ENCODE measurements around the gene TRAF4.

Gene TRAF4, protein sequence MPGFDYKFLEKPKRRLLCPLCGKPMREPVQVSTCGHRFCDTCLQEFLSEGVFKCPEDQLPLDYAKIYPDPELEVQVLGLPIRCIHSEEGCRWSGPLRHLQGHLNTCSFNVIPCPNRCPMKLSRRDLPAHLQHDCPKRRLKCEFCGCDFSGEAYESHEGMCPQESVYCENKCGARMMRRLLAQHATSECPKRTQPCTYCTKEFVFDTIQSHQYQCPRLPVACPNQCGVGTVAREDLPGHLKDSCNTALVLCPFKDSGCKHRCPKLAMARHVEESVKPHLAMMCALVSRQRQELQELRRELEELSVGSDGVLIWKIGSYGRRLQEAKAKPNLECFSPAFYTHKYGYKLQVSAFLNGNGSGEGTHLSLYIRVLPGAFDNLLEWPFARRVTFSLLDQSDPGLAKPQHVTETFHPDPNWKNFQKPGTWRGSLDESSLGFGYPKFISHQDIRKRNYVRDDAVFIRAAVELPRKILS

DNA sequence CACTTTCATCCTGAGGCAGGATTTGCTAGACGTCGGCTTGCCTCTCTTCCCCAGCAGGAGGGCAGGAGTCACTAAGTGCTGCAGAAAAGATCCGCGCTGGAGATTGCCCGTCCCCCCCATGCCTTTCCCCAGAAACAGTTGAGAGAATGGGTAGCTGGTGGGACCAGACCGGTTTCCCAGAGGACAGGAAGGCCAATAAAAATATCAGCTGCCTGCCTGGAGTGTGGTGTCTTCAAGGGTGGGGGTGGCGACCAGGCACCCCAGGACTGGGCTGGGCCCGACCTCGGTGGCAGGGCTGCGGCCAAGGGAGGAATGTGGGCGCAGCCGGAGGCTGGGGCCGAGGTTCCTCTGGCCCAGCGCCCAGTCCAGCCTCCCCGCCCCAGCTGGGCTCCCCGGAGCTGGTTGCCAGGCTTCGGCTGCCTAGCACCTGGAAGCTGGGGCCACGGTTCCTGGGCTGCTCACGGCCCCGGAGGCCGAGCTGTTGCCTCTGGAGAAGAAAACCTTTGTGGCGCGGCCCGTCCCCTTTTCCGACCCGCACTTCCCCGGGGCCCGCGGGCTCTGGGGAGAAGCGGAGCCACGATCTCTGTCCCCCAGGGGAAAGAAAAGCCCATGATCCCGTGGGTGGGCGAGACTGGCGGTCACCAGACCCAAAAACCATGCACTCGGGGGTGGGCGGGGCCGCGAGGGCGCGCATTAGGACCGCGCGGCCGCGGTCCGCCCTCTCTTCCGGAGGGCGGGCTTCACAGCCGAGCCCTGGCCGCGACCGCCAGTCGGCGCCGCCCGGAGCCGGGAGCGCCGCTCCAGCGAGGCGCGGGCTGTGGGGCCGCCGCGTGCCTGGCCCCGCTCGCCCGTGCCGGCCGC, at the start of gene TRAF4:
Gene TRAF4, plus strand, starts transcription at position 769 of the 861 bp plus-strand sequence. CDS start 102 bp downstream, outside the sequence.
- no peak for FAIRE-seq

DNA sequence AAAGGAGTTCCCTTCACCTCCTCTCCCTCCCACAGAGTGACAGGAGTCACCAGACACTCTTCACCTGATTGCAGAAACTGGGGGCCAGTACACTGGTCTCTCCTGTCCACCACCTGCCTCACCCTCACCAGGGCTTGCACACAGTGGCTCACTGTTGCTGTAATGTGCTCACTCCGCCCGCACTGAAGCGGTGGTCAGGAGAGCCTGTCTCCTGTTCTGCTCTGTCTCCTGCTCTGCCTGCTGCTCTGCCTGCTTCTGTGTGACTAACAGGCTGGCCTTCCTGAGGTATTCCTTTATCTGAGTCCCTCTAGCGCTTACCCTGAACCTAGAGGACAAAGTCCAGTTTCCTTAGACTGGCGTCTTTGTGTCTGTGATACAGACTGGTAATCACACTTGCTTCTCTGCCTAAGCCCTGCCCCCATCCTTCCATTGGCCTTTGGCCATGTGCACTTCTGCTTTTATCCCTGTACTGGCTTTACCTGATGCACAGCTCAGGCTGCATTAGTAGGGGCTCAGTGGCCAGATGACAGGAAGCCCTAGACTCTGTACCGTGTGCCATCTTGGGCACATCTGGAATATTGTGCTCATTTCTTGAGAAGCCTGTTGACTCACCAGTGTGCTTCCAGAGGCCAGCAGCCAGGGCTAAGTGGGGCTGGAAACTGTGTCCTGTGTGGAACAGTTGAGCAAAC, 45.4 kb upstream of the TRAF4 start:
- FAIRE-seq: no peak

DNA sequence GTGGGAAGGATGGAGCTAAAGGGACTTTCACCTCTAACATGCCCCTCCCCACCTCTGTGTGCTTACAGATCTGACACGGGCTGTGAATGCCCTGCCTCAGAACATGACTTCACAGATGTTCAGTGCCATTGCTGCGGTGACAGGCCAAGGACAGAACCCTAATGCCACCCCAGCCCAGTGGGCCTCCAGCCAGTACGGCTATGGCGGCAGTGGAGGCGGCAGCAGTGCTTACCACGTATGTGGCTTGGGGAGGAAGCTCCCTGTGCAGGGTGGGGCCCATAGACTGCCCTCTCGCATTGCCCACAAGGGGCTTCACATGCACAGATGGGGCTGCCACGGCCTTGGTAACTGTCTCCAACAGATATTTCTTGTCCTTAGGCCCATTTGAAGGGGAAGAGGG, 43.5 kb upstream of the TRAF4 start:
- no peak for FAIRE-seq

DNA sequence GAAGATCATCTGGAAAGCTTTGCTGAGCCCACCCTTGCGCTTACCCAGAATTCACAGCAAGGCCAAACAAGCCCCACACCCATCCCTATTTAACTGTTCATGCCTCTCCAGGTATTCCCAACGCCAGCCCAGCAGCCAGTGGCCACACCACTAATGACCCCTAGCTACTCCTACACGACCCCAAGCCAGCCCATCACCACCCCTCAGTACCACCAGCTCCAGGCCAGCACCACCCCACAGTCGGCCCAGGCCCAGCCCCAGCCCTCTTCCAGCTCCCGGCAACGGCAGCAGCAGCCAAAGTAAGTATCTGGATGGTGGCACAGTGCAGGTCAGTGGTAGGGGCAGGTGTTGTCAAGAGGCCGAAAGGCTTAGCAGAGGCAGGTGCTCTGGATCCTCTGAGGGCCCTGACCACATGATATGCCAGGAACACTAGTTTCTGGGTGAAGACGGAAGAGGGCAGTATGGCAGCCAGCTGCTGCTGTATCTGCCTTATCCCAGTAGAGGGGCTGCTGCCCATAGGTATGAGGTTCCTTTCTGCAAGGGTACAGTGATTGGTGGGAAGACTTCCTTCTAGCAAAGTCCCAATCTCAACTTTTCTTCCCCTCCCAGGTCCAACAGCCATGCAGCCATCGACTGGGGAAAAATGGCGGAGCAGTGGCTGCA, 42.9 kb upstream of the TRAF4 start:
- FAIRE-seq: no peak

DNA sequence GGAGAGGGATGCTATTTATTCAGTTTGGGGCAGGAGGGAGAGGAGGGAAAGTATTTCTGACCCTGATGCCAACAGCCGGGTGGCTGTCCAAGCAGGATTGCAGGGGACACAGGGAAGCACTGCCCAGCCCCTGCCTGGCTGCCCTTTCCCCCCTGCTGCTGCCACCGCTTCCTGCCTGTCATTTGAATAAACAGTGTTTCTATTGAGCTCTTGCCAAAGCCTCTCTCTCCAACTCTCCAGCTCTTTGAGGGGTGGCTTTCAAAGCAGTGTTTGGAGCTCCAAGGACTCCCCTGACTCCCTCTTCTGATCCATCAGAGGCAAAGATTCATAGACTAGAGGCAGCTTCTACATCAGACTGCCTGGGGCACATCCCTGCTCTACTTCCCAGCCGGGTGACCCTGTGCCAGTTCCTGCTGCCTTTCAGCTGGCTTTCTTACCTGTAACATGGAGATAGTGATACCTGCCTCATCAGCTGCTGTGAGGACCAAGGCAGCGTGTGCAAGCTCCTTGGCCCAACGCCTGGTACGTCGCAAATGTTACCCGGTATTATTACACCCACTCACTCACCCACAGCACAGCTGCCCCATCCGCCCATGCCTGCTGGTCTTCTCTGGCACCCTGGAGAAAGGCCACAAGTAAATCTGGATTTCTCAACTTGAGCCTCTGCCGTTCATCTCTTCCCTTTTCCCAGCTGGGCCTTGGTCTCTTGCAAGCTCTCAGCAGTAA, 41.6 kb upstream of the TRAF4 start:
- no peak for FAIRE-seq

DNA sequence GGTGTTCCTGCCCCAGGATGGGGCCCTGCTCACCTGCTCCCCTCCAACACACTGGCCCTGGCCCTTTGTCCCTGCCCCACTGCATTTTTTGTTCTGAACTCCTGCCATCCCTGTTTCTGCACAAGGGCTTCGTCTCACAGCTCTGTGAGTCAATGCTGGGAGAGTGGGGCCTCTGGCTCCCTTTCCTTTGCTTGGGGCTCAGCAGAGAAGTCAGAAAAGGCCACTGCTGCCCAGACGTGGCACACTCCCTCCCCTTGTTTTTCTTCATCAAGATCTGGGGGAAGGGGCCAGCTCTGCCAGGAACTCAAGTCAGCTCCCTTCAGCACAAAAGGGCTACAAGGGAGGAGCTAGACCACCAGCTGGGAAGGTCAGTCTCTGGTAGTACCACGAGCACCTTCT, 41.1 kb upstream of the TRAF4 start:
- no peak for FAIRE-seq

DNA sequence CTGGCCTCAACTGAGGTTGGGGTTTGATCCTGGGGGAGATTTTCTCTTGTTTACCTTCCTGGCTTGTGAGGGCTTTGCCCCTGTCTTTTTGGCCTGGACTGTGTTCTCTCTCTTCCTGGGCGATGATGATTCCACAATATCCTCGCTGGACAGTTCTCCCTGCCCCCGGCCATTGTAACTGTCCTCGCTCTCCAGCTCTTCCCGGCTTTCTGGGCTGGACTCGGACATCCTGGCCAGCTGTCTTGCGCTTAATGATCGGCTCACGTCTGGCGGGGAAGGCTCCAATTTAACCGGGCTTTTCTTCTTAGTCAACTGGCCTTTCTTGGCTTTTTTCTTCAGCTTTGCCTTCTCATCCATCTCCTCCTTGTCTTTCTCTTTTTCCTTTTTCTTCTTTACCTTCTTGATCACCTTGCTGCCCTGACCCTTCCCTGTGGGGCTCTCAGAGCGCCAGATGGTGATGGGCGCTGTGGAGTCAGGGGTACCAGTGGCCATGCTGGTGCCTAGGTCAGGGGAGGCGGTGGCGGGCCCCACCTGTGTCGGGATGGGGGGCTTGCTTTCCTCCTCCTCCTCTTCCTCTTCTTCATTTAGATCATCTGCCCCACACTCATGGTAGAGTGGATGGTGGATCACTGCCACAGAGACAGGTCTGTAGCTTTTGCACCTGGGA, 40.1 kb upstream of the TRAF4 start:
- no peak for FAIRE-seq

DNA sequence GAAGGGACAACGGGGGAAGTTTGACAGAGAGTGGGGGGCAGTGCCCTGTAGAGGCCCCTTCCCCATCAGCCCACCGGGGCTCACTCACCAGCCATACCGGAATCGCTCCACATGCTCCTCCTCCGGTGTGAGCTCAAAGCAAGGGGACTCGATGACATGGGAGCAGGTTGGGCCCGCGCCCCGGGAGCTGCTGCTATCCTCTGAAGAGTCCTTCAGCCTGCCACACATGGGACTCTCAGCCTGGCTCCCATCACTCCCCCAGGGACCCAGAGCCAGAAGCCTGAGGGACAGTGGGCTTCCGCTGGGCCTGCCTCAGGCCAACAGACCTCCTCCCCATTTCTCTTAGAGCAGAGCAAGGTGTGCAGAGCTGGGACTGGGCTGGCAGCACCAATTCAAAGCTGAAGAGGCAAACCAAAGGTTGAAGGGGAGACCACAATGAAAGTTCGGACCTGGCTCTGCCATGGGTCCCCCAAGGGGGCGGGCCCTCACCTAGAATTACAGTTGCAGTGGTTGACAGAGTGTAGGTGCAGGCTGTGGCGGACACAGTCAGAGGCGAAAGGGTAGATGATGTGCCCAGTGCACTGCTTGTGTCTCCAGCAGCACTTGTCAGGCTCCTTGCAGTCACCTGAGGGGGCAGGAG, 39.5 kb upstream of the TRAF4 start:
- FAIRE-seq: no peak

DNA sequence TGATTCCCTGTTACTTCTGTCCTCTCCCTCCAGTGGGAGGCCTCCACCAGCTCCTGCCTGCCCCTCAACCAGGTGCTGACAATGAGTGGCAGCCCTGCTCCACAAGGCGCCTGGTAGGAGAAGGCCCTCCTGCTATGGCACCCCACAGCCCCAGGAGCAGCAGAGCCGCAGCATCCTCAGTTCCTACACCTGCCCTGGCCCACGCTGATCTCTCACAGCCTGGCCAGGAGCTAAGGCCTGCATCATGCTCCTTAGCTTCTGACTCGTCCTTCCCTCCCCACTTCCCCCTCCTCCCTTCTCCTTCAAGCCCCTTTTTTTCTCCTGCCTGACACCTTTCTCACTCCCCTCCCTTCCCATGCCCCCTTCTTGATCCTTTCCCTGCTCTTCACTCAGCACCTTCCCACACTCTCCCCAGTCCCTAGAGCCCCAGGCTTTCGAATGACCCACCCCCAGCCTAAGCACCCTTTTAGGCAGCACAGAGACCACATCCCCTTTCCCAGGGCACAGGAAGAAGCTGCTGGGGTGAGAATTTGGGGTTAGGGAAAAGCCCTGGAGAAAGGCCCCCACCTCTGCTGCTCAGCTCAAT, 38.6 kb upstream of the TRAF4 start:
- no peak for FAIRE-seq

DNA sequence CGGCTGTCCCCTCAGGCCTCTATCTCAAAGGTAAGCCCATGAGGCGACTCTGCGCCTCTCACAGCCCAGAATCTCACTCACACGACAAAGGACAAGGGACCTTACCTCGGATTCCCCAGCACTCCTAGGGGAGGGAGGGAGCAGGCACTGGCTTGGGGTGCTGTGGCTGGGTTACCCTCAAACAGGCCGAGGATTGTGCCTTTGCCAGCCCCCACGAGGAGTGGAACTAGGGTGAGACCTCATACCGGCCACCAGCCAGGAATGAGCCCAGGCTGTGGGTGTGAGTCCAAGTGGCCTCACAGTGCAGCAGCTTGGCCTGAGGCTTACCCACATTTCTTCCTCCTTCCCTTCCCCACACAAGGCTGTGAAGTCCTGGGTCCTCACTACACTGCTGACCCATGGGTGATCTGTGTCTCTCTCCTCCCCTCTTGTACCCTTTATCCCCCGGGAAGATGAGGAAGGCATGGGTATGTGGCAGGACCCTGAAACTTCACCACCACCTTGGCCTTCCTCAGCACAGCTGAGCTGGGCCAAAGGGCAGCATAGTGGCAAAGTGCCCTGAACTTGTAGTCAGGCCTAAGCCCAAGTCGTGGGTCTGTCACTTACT, 38.0 kb upstream of the TRAF4 start:
- FAIRE-seq: no peak

DNA sequence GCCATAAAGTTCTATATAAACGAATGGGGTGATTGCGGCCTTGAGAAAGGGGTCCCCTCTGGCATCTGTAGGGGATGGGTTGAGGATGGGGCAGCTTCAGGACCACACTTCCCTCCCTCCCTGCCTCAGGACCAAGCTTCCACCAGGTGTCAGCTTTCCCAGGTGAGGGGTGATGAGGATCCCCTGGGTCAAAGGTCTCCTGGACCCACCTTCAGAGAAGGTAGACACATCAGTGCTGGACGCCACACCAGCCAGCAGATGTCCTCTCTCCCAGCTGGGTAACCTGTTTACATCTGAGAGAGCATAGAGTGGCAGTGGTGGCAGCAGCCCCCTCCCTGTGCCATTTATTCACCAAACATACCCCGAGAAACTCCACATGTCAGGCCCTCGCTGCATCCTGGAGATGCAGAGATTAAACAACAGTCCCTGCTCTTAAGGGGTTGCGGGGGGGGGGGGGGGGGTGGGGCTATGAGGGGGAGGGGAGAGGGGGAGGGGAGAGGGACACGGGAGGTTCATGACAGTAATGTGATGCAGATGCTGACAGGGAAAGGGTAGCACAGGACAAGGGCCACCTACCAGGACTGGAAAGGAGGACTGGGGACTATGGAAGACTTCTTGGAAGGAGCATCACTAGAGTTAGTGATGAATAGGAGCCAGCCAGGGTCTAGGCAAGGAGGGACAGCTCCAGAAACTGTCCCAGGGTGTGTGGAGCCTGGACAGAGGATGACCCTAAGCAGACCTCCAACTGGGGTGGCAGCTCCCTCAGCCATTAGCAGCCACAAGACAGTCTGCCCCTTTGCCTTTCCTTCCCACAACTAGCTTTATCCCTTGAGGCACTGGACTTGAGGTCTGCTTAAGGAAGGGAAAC, 37.1 kb upstream of the TRAF4 start:
- FAIRE-seq: no peak

DNA sequence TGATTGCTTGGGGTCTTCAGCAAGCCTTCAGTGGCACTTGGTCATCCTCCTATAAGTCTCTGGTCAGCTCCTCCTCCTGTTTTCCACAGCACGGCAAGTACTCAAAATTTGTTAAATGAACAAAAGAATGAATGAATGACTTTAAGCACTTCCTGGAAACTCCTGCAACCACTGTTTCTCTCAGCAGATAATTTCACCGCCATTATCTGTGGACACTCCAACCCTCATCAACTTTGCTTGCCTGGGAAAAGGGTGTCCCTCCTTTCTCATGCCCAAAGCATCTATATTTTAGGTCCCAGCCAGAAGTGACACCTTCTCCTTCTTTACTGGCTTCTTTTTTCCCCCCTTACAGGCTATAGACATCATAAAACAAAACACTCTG, 36.5 kb upstream of the TRAF4 start:
- FAIRE-seq: no peak

DNA sequence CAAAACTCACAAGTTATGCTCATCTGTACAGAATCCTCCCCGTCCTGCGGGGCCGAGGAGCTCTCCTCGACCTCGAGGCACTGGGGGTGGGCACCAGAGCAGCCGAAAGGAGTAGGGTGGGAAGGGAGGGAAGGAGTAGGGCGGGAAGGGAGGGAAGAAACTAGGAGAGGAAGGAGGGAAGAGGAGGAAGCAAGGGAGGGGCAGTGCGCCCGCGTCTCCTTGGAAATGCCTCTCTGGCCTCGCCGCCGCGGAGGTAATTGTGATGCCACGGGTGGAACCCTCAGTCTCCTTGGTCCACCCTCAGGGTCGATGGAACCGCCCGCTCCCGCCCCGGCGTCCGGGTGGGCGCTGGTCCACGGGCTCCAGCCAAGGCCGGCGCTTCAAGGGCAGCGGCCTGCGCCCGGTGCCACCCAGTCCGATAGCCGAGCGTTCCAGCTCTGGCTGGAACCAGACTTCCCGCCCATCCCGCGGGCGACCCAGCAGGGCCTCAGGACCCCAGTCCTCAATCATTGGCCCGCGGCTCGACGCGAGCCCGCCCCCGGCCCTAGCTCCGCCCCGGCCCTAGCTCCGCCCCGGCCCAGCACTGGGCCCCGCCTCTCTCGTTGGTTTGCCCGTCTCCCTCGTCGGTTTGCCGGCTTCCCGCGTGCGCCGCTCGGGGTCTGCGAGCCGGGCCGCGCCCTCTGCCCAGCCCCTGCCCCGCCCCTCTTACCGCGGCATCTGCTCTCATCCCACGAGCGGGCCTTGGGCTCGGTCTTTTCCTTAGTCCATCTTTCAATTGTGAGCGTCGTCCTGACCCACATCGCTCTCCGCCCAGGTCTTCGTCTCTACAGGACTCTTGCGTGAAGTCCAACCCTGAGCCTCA, 32.7 kb upstream of the TRAF4 start:
- FAIRE-seq: no peak

DNA sequence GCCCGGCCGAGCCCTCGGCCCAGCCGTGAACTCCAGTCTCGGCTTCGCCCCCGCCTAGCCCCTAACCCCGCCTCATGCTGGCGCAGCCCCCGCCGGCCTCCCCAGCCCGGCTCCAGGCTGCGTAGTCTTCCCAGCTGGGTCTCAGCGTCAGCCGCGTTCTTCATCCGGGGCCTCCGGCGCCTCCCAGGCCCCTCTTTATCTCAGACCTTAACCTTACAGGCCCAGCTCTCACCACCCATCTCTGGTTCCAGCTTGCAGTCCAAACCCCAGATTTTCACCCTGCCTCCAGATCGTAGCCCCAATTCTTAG, 32.1 kb upstream of the TRAF4 start, which contains the start of gene PROCA1:
Gene PROCA1, minus strand, starts transcription at position 166 of the 309 bp plus-strand sequence. CDS start 228 bp downstream, outside the sequence.
- FAIRE-seq: no peak

DNA sequence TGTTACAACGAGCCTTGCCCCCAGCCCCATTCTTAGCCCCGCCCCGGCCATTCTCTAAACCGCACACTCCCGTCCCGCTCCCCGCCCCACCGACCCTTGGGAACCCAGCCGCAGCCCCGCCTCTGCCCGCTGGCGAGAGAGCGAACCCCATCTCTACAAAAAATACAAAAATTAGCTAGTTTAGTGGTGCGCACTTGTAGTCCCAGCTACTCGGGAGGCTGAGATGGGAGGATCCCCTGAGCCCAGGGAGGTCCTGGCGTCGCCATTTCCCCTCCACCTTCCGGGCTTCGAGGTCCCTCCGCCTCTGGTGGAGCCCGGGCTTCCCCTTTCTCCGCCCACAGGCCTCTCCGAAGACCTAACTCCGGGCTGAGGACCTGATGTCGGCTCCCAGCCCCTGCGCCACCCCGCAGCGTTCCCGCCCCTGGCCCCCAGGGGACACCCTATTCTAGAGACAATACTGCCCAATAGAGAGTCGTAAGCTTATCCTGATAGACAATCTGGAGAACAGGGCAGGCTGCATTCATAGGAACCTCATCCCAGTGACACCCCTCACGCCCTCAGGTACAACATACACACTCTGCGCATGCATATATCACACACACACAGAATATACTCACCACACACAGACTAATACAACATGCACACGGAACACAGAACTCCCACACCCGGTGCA, 31.6 kb upstream of the TRAF4 start:
- FAIRE-seq: no peak

DNA sequence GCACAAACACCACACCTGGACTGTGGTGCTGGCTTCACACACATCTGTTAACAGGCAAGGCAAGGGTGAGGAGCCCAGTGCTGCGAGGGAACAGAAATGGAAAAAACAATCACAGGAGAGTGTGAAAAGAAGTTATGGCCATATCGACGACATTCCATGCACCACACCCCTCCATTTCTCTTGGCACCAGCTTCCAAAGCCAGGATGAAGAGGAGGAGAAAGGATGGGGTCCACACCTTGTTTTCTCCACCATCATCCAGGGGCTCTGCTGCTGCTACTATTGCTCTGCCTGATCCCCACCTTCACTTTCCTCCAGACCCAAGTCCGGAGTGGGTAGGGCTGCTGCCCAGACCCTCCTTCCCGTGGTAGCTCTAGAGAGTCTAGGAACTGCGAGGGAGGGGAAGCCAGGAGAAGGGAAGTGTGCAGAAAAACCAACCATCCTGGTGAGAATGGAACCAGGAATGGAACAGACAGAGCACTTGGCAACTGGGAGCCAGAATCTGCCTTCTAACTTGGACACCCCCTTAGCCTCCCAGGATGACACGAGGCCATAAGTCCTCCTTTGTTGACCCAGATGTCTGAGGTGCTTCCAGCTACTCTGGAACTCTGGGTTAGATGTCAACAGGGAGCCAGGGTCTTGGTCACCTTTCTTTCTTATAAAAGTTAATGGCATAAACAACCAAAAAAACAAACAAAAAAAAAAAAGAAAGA, 31.0 kb upstream of the TRAF4 start:
- FAIRE-seq: no peak

DNA sequence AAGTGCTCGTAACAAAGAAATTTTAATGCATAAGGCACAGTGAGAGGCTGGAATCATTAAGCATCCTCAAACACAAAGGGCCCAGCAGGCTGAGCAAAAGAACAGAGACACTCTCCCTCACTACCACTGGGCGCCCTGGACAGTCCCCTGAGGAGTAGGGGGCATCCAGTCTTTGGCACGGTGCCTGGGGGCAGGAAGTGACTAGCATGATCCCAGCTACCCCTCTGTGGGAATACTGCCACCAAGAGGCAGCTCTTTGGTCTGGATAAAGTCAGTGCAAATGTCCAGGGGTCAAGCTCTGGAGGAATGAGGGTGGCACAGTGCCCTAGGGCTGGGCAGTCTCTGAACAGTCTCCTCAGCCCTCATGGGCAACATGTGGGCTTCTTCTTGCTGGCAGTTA, 29.5 kb upstream of the TRAF4 start:
- FAIRE-seq: no peak

Measured in G401.6 (cell line).